Large intestine (tissue), 1 donor: Measurements from ENCODE around the gene PPEF1. TPM values are rescaled to one million over a fixed set of nuclear protein-coding genes. Genes with fewer than 3 reads are reported as not detected.

Source experiments
- polyA plus RNA-seq: library from polyadenylated mRNA; unstranded; fragments of 120-200 nt; gene quantifications from one replicate; pipeline ENCODE4 v1.2.1, GENCODE V29; 2013

PPEF1 gene
- polyA plus RNA-seq, 1 donor: 1.7 TPM

Other genes starting within 250 kb of the PPEF1 start
- 0.03 TPM for gene RS1, start 35.5 kb upstream of the PPEF1 start, polyA plus RNA-seq